Hepatocyte (in vitro differentiated cells): ENCODE results near the gene MTR. TPM values are rescaled to one million over a fixed set of nuclear protein-coding genes. Genes with fewer than 3 reads are reported as not detected.

Experiments used
- DNase-seq: peaks from one replicate; pipeline ENCODE4 v3.0.0-alpha.2; 2016; ENCODE audit warnings: low spot score
- H2AFZ ChIP-seq: fragments of 200-600 bp; sonication (generic); 2 replicates; pipeline ENCODE4 v1.6.0; 2016; ENCODE audit warnings: antibody characterized with exemption, mild to moderate bottlenecking
- H3K27ac ChIP-seq: fragments of 200-600 bp; sonication (generic); 2 replicates; pipeline ENCODE4 v1.5.1; 2016; ENCODE audit warnings: mild to moderate bottlenecking
- H3K27me3 ChIP-seq: fragments of 200-600 bp; sonication (generic); 2 replicates; pipeline ENCODE4 v1.6.1; 2016
- H3K36me3 ChIP-seq: fragments of 200-600 bp; sonication (generic); replicated peaks from 2 replicates; pipeline ENCODE4 v1.5.1; 2016; ENCODE audit warnings: low read depth; ENCODE audit not compliant: insufficient read depth
- H3K4me1 ChIP-seq: fragments of 200-600 bp; sonication (generic); 2 replicates; pipeline ENCODE4 v1.5.1; 2016; ENCODE audit warnings: mild to moderate bottlenecking, moderate library complexity; ENCODE audit not compliant: insufficient read depth
- H3K4me2 ChIP-seq: fragments of 200-600 bp; sonication (generic); 2 replicates; pipeline ENCODE4 v1.6.0; 2016
- H3K4me3 ChIP-seq: fragments of 200-600 bp; sonication (generic); 2 replicates; pipeline ENCODE4 v1.5.1; 2016; ENCODE audit warnings: mild to moderate bottlenecking
- H3K79me2 ChIP-seq: fragments of 200-600 bp; sonication (generic); 2 replicates; pipeline ENCODE4 v1.6.0; 2017; ENCODE audit warnings: mild to moderate bottlenecking
- H3K9me2 ChIP-seq: fragments of 200-600 bp; sonication (generic); replicated peaks from 2 replicates; pipeline ENCODE4 v1.6.0; 2017; ENCODE audit warnings: mild to moderate bottlenecking; ENCODE audit not compliant: insufficient read depth
- H3K9me3 ChIP-seq: fragments of 200-600 bp; sonication (generic); 2 replicates; pipeline ENCODE4 v1.5.1; 2016; ENCODE audit warnings: low read depth, mild to moderate bottlenecking
- H4K20me1 ChIP-seq: fragments of 200-600 bp; sonication (generic); 2 replicates; pipeline ENCODE4 v1.6.0; 2016; ENCODE audit warnings: mild to moderate bottlenecking; ENCODE audit not compliant: insufficient read depth, poor library complexity, severe bottlenecking
- CTCF ChIP-seq: fragments of 200-600 bp; sonication (generic); IDR thresholded peaks from 2 replicates; pipeline ENCODE4 v1.5.1; 2016; ENCODE audit warnings: antibody characterized with exemption, mild to moderate bottlenecking; ENCODE audit not compliant: poor library complexity
- EZH2 ChIP-seq: fragments of 200-600 bp; sonication (generic); IDR thresholded peaks from 2 replicates; pipeline ENCODE4 v1.6.1; 2016; ENCODE audit warnings: antibody characterized with exemption, mild to moderate bottlenecking, borderline replicate concordance
- EZH2phosphoT487 ChIP-seq: fragments of 200-600 bp; sonication (generic); IDR thresholded peaks from one replicate; pipeline ENCODE4 v1.6.1; 2018; ENCODE audit warnings: antibody characterized with exemption, mild to moderate bottlenecking, low read depth, moderate library complexity; ENCODE audit not compliant: unreplicated experiment, severe bottlenecking
- WGBS: methylation state at CpG from one replicate; pipeline ENCODE4 v1.1.6; 2016; ENCODE audit warnings: low lambda C conversion rate; ENCODE audit errors: missing lambda C conversion rate; 5-methylcytosine and 5-hydroxymethylcytosine counted together
- polyA plus RNA-seq: library from polyadenylated mRNA; unstranded; fragments of >200 nt; fragmentation: Nextera tagmentation; extraction: Ambion mirVana; gene quantifications from 2 replicates; pipeline ENCODE4 v1.2.1, GENCODE V29; 2016
- total RNA-seq: library from RNA; depleted of rRNA; stranded (reverse); fragments of >200 nt; gene quantifications from 2 replicates; pipeline ENCODE4 v1.2.3, GENCODE V29; 2014

Gene MTR
- total and polyA plus RNA-seq, 2 experiments from 2014 or later: 9.6 to 23.8 TPM

DNA sequence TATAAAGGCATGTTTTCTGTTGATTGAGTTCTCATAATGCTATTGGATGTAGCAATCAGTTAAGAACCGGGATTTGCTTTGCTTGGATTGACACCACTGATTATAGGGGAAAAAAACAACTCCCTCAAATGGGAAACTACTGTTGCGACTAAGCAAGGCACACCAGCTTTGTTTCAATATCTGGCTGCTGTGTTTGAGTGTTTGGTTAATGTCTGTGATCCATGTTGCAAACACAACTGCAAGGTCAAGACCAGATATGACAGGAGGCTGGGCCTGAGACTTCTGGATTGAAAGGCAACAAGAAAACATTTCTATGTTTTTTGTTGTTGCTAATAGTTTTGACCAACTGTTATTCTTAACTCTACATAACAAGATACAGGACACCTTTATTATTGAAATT is 50.7 kb downstream of the MTR start:
- TF ChIP-seq EZH2phosphoT487: no peak
- TF ChIP-seq EZH2: no peak
- no peak for TF ChIP-seq CTCF
- Histone ChIP-seq H3K9me3 (no peaks in the 10 kb centered on the region), H3K36me3 (no peaks in the 10 kb centered on the region), H3K27me3 (no peaks in the 10 kb centered on the region), H3K4me1 (peaks cover 14% of the 10 kb centered on the region), H3K4me2 (peak overlapping the region; percentile 44), H2AFZ (no peak overlapping the region), H3K79me2 (no peaks in the 10 kb centered on the region), H3K27ac (peak overlapping the region; percentile 79), H3K4me3 (no peak overlapping the region), H3K9me2 (no peaks in the 10 kb centered on the region), H4K20me1 (no peaks in the 10 kb centered on the region)
- no peak for DNase-seq
- 71% methylated on average over 2 of the region's 2 CpGs for WGBS

GRCh38 chr1:236848274-236848923 is 53.3 kb downstream of the MTR start:
- H3K4me2 ChIP-seq: no peak overlapping the region
- no peak for TF ChIP-seq CTCF
- TF ChIP-seq EZH2: no peak
- no peak for TF ChIP-seq EZH2phosphoT487
- peaks cover 14% of the 10 kb centered on the region for H3K4me1 ChIP-seq
- no peak for DNase-seq
- no peaks in the 10 kb centered on the region for H3K79me2 ChIP-seq
- H3K27me3 ChIP-seq: no peaks in the 10 kb centered on the region
- no peaks in the 10 kb centered on the region for H4K20me1 ChIP-seq
- no peaks in the 10 kb centered on the region for H3K9me2 ChIP-seq
- H3K4me3 ChIP-seq: no peak overlapping the region
- over 99% methylated on average over 4 of the region's 4 CpGs for WGBS
- H3K9me3 ChIP-seq: no peaks in the 10 kb centered on the region
- no peaks in the 10 kb centered on the region for H3K36me3 ChIP-seq
- no peak overlapping the region for H2AFZ ChIP-seq
- no peak overlapping the region for H3K27ac ChIP-seq

DNA sequence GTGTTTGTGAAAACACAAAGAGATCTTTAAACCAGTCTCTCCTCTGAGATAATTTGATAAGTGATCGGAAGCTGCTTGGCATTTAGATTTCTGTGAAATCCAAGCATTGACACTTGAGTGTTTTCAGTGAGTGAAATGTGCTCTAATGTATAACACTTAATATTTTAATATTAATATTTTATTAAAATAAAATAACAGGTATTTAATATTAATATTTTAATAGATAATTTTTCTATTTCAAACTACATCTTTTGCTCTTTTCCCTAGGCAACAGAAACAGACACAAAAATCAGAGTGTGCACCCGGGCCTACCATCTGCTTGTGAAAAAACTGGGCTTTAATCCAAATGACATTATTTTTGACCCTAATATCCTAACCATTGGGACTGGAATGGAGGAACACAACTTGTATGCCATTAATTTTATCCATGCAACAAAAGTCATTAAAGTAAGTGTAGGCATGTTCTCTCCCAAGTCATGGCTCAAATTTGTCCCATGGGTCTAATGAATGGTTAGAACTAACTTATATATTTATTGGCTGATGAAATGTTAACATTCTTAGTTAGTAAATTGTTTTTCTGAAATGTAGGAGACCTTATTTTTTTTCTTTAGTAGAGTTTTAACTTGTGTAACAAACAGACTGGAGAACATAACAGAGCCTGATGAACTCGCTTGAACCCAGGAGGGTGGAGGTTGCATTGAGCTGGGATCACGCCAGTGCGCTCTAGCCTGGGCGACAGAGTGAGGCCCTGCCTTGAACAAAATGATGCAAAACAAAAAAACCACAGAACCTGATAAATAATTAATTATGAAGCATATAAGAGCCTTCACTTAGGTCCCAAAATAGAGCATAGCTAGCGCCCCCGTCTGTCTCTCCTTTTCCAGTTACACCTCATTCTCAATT is 55.2 kb downstream of the MTR start:
- no peaks in the 10 kb centered on the region for H3K9me2 ChIP-seq
- WGBS: 97% methylated on average over 8 of the region's 8 CpGs
- no peak for DNase-seq
- no peaks in the 10 kb centered on the region for H3K79me2 ChIP-seq
- H3K27me3 ChIP-seq: no peaks in the 10 kb centered on the region
- TF ChIP-seq EZH2: no peak
- TF ChIP-seq CTCF: no peak
- no peak for TF ChIP-seq EZH2phosphoT487
- no peak overlapping the region for H3K4me2 ChIP-seq
- H3K9me3 ChIP-seq: no peaks in the 10 kb centered on the region
- no peak overlapping the region for H2AFZ ChIP-seq
- no peak overlapping the region for H3K27ac ChIP-seq
- H3K4me1 ChIP-seq: peaks cover under 1% of the 10 kb centered on the region
- no peaks in the 10 kb centered on the region for H3K36me3 ChIP-seq
- no peak overlapping the region for H3K4me3 ChIP-seq
- H4K20me1 ChIP-seq: no peaks in the 10 kb centered on the region
